Measurements from ENCODE around the gene SLC30A2.

GRCh38 chr1:26069941-26070295 lies 24.0 kb upstream of the SLC30A2 start:
- TF ChIP-seq CTCF (IDR thresholded peaks at IDR 0.05 in 2 of 3, conservative IDR thresholded peaks at IDR 0.05 in 1 of 3; ENCODE audit: borderline replicate concordance in 1 of 3, insufficient read depth in 1 of 3, low read depth in 2 of 3, low read length in 2 of 3) (no peak), POLR2A (IDR thresholded peaks at IDR 0.05; ENCODE audit: borderline replicate concordance, extremely low read depth, insufficient read depth, insufficient read length) (no peak), EZH2 (IDR thresholded peaks at IDR 0.05) (no peak), ZNF274 (IDR thresholded peaks at IDR 0.05; ENCODE audit: low read depth, low read length) (no peak)
